Prostate gland (tissue), 2 donors: ENCODE measurements around the gene NABP1.

ENCODE experiments used
- POLR2A ChIP-seq: fragments of 450-650 bp; IDR thresholded peaks from one replicate; pipeline ENCODE4 v1.6.1; 2016; ENCODE audit warnings: antibody characterized with exemption, mild to moderate bottlenecking
- TF ChIP-seq, protein P1 (sequence below), 4 experiments: fragments of 200-600 bp in 2 of 4; fragments of 450-650 bp in 2 of 4; sonication (generic) in 2 of 4; IDR thresholded peaks; 1 replicate in 3 of 4; 2 replicates in 1 of 4; pipeline ENCODE4 v1.5.1; 2016 to 2019; ENCODE audit warnings: antibody characterized with exemption in 4 of 4, mild to moderate bottlenecking in 2 of 4, moderate library complexity in 2 of 4

DNA sequence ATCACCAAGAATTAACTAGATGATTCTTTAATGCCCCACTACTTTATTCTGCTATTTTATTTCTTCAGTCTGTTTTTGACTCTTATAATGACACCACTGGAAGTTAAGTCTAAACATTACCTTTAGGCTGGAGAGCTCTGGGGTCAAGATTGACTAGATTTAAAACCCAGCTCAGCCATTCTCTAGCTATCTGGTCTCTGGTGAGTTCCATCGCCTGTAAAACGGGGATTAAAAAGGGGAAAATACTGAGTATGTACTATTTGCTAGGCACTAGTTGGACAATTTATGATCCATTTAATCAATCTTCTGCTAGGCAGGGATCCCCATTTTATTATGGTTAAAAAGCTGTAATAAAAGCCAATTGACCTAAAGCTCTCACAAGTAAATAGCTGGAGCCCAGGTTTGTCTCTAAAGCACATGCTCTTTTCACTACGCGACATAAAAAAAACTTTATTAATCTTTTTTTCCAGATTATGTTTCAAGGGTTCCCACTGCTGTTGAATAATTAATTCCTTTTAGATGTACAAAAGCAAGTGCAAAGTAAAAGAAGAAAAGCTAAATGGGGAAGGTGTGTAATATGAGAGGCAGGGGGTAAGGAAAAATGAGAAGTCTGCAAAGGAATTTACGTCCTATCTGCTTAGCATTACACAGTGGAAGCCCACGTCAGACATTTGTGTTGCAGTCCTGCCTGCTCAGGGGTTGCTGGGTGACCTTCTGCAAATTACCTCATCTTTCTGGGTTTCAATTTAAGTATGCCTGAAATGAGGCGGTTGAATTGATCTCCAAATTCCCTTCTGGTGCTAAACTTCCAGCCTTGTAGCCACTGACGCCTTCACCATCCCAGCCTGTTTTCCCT is 918 bp upstream of the NABP1 start:
- TF ChIP-seq, protein P1, sequence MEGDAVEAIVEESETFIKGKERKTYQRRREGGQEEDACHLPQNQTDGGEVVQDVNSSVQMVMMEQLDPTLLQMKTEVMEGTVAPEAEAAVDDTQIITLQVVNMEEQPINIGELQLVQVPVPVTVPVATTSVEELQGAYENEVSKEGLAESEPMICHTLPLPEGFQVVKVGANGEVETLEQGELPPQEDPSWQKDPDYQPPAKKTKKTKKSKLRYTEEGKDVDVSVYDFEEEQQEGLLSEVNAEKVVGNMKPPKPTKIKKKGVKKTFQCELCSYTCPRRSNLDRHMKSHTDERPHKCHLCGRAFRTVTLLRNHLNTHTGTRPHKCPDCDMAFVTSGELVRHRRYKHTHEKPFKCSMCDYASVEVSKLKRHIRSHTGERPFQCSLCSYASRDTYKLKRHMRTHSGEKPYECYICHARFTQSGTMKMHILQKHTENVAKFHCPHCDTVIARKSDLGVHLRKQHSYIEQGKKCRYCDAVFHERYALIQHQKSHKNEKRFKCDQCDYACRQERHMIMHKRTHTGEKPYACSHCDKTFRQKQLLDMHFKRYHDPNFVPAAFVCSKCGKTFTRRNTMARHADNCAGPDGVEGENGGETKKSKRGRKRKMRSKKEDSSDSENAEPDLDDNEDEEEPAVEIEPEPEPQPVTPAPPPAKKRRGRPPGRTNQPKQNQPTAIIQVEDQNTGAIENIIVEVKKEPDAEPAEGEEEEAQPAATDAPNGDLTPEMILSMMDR (IDR thresholded peaks at IDR 0.05) = no peak
- TF ChIP-seq POLR2A = no peak
